Omental fat pad (tissue), 4 donors: ENCODE measurements around the gene CD52. TPM values are rescaled to one million over a fixed set of nuclear protein-coding genes. Genes with fewer than 3 reads are reported as not detected.

ENCODE experiments used
- ATAC-seq: fragments of 150-250 bp; one replicate; pipeline ENCODE4 v1.9.1; 2016; ENCODE audit warnings: mild to moderate bottlenecking, moderate library complexity; ENCODE audit not compliant: low FRiP score
- DNase-seq: peaks from one replicate; pipeline ENCODE4 v3.0.0-alpha.2; 2019; ENCODE audit warnings: low spot score
- CTCF ChIP-seq, 3 donors: fragments of 450-650 bp; IDR thresholded peaks; one replicate each; pipeline ENCODE4 v1.5.1; 2016 to 2017; ENCODE audit warnings: antibody characterized with exemption in 3 of 3, mild to moderate bottlenecking in 3 of 3, moderate library complexity in 2 of 3
- total RNA-seq, 4 donors: library from RNA; depleted of rRNA; stranded (reverse); fragments of >200 nt; gene quantifications; one replicate each; pipeline ENCODE4 v1.1.0, GENCODE V29; 2016

CD52 gene
- total RNA-seq, 4 donors from 2014 or later = 4.3 to 227 (median 13.2) TPM; not detected in 1

GRCh38 chr1:26281091-26281958, 36.4 kb upstream of the CD52 start:
- DNase-seq (no peak), ATAC-seq (no peak)
- TF ChIP-seq CTCF (IDR thresholded peaks at IDR 0.05) = no peak

GRCh38 chr1:26281971-26282370, 35.8 kb upstream of the CD52 start:
- ATAC-seq (no peak), DNase-seq (no peak)
- no peak for TF ChIP-seq CTCF (IDR thresholded peaks at IDR 0.05)

- no peak for TF ChIP-seq CTCF (IDR thresholded peaks at IDR 0.05)
- ATAC-seq (no peak), DNase-seq (no peak)
These were observed 35.3 kb upstream of the CD52 start for GRCh38 chr1:26282401-26282918.

- DNase-seq (no peak), ATAC-seq (no peak)
- TF ChIP-seq CTCF (IDR thresholded peaks at IDR 0.05) = no peak
These were observed 34.4 kb upstream of the CD52 start for GRCh38 chr1:26283279-26283853.

- no peak for TF ChIP-seq CTCF (IDR thresholded peaks at IDR 0.05)
- ATAC-seq (no peak), DNase-seq (no peak)
These were observed 33.7 kb upstream of the CD52 start for GRCh38 chr1:26283871-26284596.

- DNase-seq (peak; percentile 68), ATAC-seq (no peak)
- TF ChIP-seq CTCF (IDR thresholded peaks at IDR 0.05) = no peak
These were observed 33.0 kb upstream of the CD52 start for GRCh38 chr1:26284597-26285347.
